GM18498 (cell line): ENCODE results near the gene CNOT1.
"Not testable (repeated sequence)": the region's sequence is repeated elsewhere in the genome, so short reads cannot be mapped to it uniquely, and the experiment has no call there.

ENCODE experiments used
- ATAC-seq: cut with Tn5 transposase; IDR thresholded peaks from one replicate; pipeline ENCODE4 v1.9.1; 2021; ENCODE audit warnings: mild to moderate bottlenecking, moderate library complexity; ENCODE audit not compliant: unreplicated experiment

The CNOT1 gene

GRCh38 chr16:58582971-58583765 is 46.5 kb downstream of the CNOT1 start:
- ATAC-seq: no peak

GRCh38 chr16:58582133-58582532 is 47.5 kb downstream of the CNOT1 start:
- ATAC-seq: no peak

- ATAC-seq: no peak
Observed at GRCh38 chr16:58579587-58579986, 50.0 kb downstream of the CNOT1 start.

GRCh38 chr16:58578642-58579041 is 51.0 kb downstream of the CNOT1 start:
- ATAC-seq: no peak

GRCh38 chr16:58577141-58577540 is 52.5 kb downstream of the CNOT1 start:
- no peak for ATAC-seq

GRCh38 chr16:58574895-58575294 is 54.7 kb downstream of the CNOT1 start:
- ATAC-seq: no peak

- ATAC-seq: not testable (repeated sequence)
Observed at GRCh38 chr16:58565697-58566096, 63.9 kb downstream of the CNOT1 start.

GRCh38 chr16:58563775-58564174 is 65.9 kb downstream of the CNOT1 start:
- no peak for ATAC-seq

- ATAC-seq: no peak
Observed at GRCh38 chr16:58563235-58563634, 66.4 kb downstream of the CNOT1 start.

- no peak for ATAC-seq
Observed at GRCh38 chr16:58556678-58557077, 72.9 kb downstream of the CNOT1 start.

GRCh38 chr16:58551496-58551895 is 78.1 kb downstream of the CNOT1 start:
- no peak for ATAC-seq

- ATAC-seq: no peak
Observed at GRCh38 chr16:58548378-58548777, 81.2 kb downstream of the CNOT1 start.

GRCh38 chr16:58543685-58544084 is 85.9 kb downstream of the CNOT1 start:
- ATAC-seq: no peak

- ATAC-seq: no peak
Observed at GRCh38 chr16:58542291-58542690, 87.3 kb downstream of the CNOT1 start.

GRCh38 chr16:58541711-58542110 is 87.9 kb downstream of the CNOT1 start:
- ATAC-seq: no peak

- ATAC-seq: no peak
Observed at GRCh38 chr16:58537124-58537906, 92.3 kb downstream of the CNOT1 start.

GRCh38 chr16:58536278-58536677 is 93.3 kb downstream of the CNOT1 start:
- ATAC-seq: no peak

GRCh38 chr16:58535100-58535499 is 94.5 kb downstream of the CNOT1 start:
- ATAC-seq: no peak

GRCh38 chr16:58533751-58534470 is 95.7 kb downstream of the CNOT1 start:
- ATAC-seq: no peak

GRCh38 chr16:58532414-58532813 is 97.2 kb downstream of the CNOT1 start:
- ATAC-seq: no peak

GRCh38 chr16:58530179-58530578 is 99.4 kb downstream of the CNOT1 start:
- ATAC-seq: no peak

- ATAC-seq: no peak
Observed at GRCh38 chr16:58519707-58520106, 109.9 kb downstream of the CNOT1 start.
